ENCODE data around the gene JMJD8.

- TF ChIP-seq POLR2A (IDR thresholded peaks at IDR 0.05): no peak
- TF ChIP-seq CTCF (IDR thresholded peaks at IDR 0.05): no peak
- no peak for TF ChIP-seq EP300 (IDR thresholded peaks at IDR 0.05)
These were observed 45.3 kb downstream of the JMJD8 start for GRCh38 chr16:638836-639235.

Measured in tibial nerve (tissue), 4 donors.